Measurements from ENCODE around the gene PXMP4.

GRCh38 chr20:33761698-33762250 lies 41.7 kb upstream of the PXMP4 start:
- no peak for TF ChIP-seq CTCF (IDR thresholded peaks at IDR 0.05; ENCODE audit: low read depth, low read length)
- no peak for TF ChIP-seq EZH2phosphoT487 (IDR thresholded peaks at IDR 0.05; ENCODE audit: low read depth)

Measured in OCI-LY3 (cell line).